Liver (tissue), 9 donors: ENCODE measurements around the gene MYO16. TPM values are rescaled to one million over a fixed set of nuclear protein-coding genes. Genes with fewer than 3 reads are reported as not detected.

ENCODE experiments used
- DNase-seq: peaks from one replicate; pipeline ENCODE4 v3.0.0-alpha.2; 2017; ENCODE audit warnings: low spot score
- H3K27ac ChIP-seq, 2 donors: one replicate each; pipeline ENCODE4 v1.7.0; 2013; ENCODE audit warnings: inconsistent platforms in 2 of 2, low read length in 2 of 2, control low read depth in 1 of 2, low read depth in 1 of 2, mild to moderate bottlenecking in 1 of 2
- H3K27me3 ChIP-seq, 4 donors: one replicate each; pipeline versions ENCODE4 v1.6.1 to v1.7.0; 2013; ENCODE audit warnings: low read length in 3 of 4, inconsistent platforms in 1 of 4, mild to moderate bottlenecking in 1 of 4, moderate library complexity in 1 of 4; ENCODE audit not compliant: control insufficient read depth in 4 of 4, insufficient read depth in 4 of 4
- H3K36me3 ChIP-seq, 4 donors: one replicate each; pipeline versions ENCODE4 v1.6.1 to v1.7.0; 2013; ENCODE audit warnings: low read length in 3 of 4, mild to moderate bottlenecking in 3 of 4, low read depth in 1 of 4, moderate library complexity in 1 of 4; ENCODE audit not compliant: control insufficient read depth in 4 of 4, insufficient read depth in 3 of 4
- H3K4me1 ChIP-seq, 4 donors: one replicate each; pipeline versions ENCODE4 v1.6.1 to v1.7.0; 2013; ENCODE audit warnings: low read length in 3 of 4, mild to moderate bottlenecking in 3 of 4, moderate library complexity in 1 of 4; ENCODE audit not compliant: control insufficient read depth in 4 of 4, insufficient read depth in 4 of 4
- H3K4me3 ChIP-seq, 3 donors: one replicate each; pipeline versions ENCODE4 v1.6.1 to v1.7.0; 2013; ENCODE audit warnings: low read length in 3 of 3, control low read depth in 1 of 3, low read depth in 1 of 3, mild to moderate bottlenecking in 1 of 3
- H3K9ac ChIP-seq, 2 donors: one replicate each; pipeline ENCODE4 v1.7.0; 2013; ENCODE audit warnings: low read length in 2 of 2, mild to moderate bottlenecking in 2 of 2, moderate library complexity in 2 of 2, control low read depth in 1 of 2, low read depth in 1 of 2
- H3K9me3 ChIP-seq, 4 donors: one replicate each; pipeline versions ENCODE4 v1.6.1 to v1.7.0; 2013; ENCODE audit warnings: low read length in 3 of 4; ENCODE audit not compliant: control insufficient read depth in 4 of 4
- ATF3 ChIP-seq: IDR thresholded peaks from 2 replicates; pipeline ENCODE4 v1.6.1; 2016; ENCODE audit warnings: antibody characterized with exemption
- CTCF ChIP-seq: fragments of 150-350 bp; IDR thresholded peaks from 2 replicates; pipeline ENCODE4 v1.5.1; 2017; ENCODE audit warnings: improper control_type of control experiment, low read depth, low read length; ENCODE audit not compliant: missing input control
- EGR1 ChIP-seq, 2 donors: IDR thresholded peaks; 2 replicates each; pipeline ENCODE4 v1.6.1; 2016 to 2018; ENCODE audit warnings: antibody characterized with exemption in 2 of 2, low read depth in 2 of 2
- FOXA1 ChIP-seq: IDR thresholded peaks from 2 replicates; pipeline ENCODE4 v1.6.1; 2016; ENCODE audit warnings: antibody characterized with exemption
- GABPA ChIP-seq, 2 donors: IDR thresholded peaks in 1 of 2; conservative IDR thresholded peaks in 1 of 2; 2 replicates each; pipeline ENCODE4 v1.6.1; 2016; ENCODE audit warnings: antibody characterized with exemption in 2 of 2, mild to moderate bottlenecking in 1 of 2, moderate library complexity in 1 of 2
- MAX ChIP-seq: IDR thresholded peaks from 2 replicates; pipeline ENCODE4 v1.6.1; 2016; ENCODE audit warnings: antibody characterized with exemption
- NR2F2 ChIP-seq: IDR thresholded peaks from 2 replicates; pipeline ENCODE4 v1.6.1; 2016; ENCODE audit warnings: antibody characterized with exemption
- RAD21 ChIP-seq, 2 donors: IDR thresholded peaks; 2 replicates each; pipeline ENCODE4 v1.6.1; 2016; ENCODE audit warnings: antibody characterized with exemption in 2 of 2, mild to moderate bottlenecking in 2 of 2
- SP1 ChIP-seq: IDR thresholded peaks from 2 replicates; pipeline ENCODE4 v1.6.1; 2018; ENCODE audit warnings: antibody characterized with exemption, mild to moderate bottlenecking
- YY1 ChIP-seq: IDR thresholded peaks from 2 replicates; pipeline ENCODE4 v1.6.1; 2016; ENCODE audit warnings: antibody characterized with exemption, mild to moderate bottlenecking
- WGBS: extraction: QIAGEN DNeasy Blood & Tissue Kit; methylation state at CpG from one replicate; pipeline ENCODE4 v1.1.7; 2013; 5-methylcytosine and 5-hydroxymethylcytosine counted together
- polyA plus RNA-seq, 2 donors: library from polyadenylated mRNA; stranded (reverse) in 1 of 2; unstranded in 1 of 2; fragments of 200-250 nt in 1 of 2; fragments of >200 nt in 1 of 2; fragmentation: Nextera tagmentation in 1 of 2; extraction: Ambion mirVana in 1 of 2; gene quantifications; one replicate each; pipeline versions ENCODE4 v1.2.1 to v1.2.3, GENCODE V29; 2013 to 2015
- total RNA-seq, 2 donors: library from RNA; depleted of rRNA; stranded (reverse); fragments of >200 nt; gene quantifications; one replicate each; pipeline ENCODE4 v1.2.3, GENCODE V29; 2014
- donor health status: healthy.
- donor health status: healthy.
- donor health status: healthy.
- donor health status: healthy.
- donor health status: healthy.

MYO16 gene
- total and polyA plus RNA-seq, 4 donors: 0.37 to 1.1 (median 0.68) TPM

GRCh38 chr13:108588516-108588915, 40.9 kb upstream of the MYO16 start:
- H3K9ac ChIP-seq: no peak overlapping the region
- no peaks in the 10 kb centered on the region for H3K36me3 ChIP-seq
- H3K4me1 ChIP-seq: no peaks in the 10 kb centered on the region
- H3K27me3 ChIP-seq: peaks cover 0 to 5% (median 0%) of the 10 kb centered on the region in 4 donors
- DNase-seq: no peak
- H3K4me3 ChIP-seq: no peak overlapping the region
- H3K27ac ChIP-seq: no peak overlapping the region
- peaks cover 0 to 10% (median 5%) of the 10 kb centered on the region in 4 donors for H3K9me3 ChIP-seq
- WGBS: 67% methylated on average over 3 of the region's 3 CpGs
- no peak for TF ChIP-seq GABPA (IDR thresholded peaks at IDR 0.05 in 1 of 2, conservative IDR thresholded peaks at IDR 0.05 in 1 of 2)
- TF ChIP-seq MAX: no peak
- TF ChIP-seq RAD21 (IDR thresholded peaks at IDR 0.05): no peak
- TF ChIP-seq YY1: no peak
- no peak for TF ChIP-seq FOXA1
- TF ChIP-seq ATF3: no peak
- no peak for TF ChIP-seq EGR1 (IDR thresholded peaks at IDR 0.05; ENCODE audit: low read depth in 2 of 2)
- no peak for TF ChIP-seq NR2F2

GRCh38 chr13:108594153-108594552, 35.3 kb upstream of the MYO16 start:
- Histone ChIP-seq H3K27ac (no peak overlapping the region), H3K27me3 (peaks cover 0 to 6% (median 0%) of the 10 kb centered on the region in 4 donors), H3K4me1 (no peaks in the 10 kb centered on the region), H3K9ac (no peak overlapping the region), H3K9me3 (peaks cover 0 to 3% (median under 1%) of the 10 kb centered on the region in 4 donors), H3K4me3 (no peak overlapping the region), H3K36me3 (no peaks in the 10 kb centered on the region)
- DNase-seq: no peak
- 11% methylated on average over 3 of the region's 3 CpGs for WGBS
- no peak for TF ChIP-seq SP1

- Histone ChIP-seq H3K9ac (no peak overlapping the region), H3K27ac (no peak overlapping the region), H3K4me3 (no peak overlapping the region), H3K36me3 (no peaks in the 10 kb centered on the region), H3K4me1 (no peaks in the 10 kb centered on the region), H3K9me3 (peaks cover 0 to 3% (median under 1%) of the 10 kb centered on the region in 4 donors), H3K27me3 (peaks cover 0 to 2% (median 0%) of the 10 kb centered on the region in 4 donors)
- 44% methylated on average over 13 of the region's 13 CpGs for WGBS
- TF ChIP-seq SP1: no peak
- TF ChIP-seq EGR1 (IDR thresholded peaks at IDR 0.05; ENCODE audit: low read depth in 2 of 2): no peak
- no peak for TF ChIP-seq ATF3
- TF ChIP-seq NR2F2: no peak
- no peak for TF ChIP-seq CTCF
- DNase-seq: no peak
These were observed 33.8 kb upstream of the MYO16 start for GRCh38 chr13:108595436-108596274.
